Measurements from ENCODE around the gene SSMEM1.

DNA sequence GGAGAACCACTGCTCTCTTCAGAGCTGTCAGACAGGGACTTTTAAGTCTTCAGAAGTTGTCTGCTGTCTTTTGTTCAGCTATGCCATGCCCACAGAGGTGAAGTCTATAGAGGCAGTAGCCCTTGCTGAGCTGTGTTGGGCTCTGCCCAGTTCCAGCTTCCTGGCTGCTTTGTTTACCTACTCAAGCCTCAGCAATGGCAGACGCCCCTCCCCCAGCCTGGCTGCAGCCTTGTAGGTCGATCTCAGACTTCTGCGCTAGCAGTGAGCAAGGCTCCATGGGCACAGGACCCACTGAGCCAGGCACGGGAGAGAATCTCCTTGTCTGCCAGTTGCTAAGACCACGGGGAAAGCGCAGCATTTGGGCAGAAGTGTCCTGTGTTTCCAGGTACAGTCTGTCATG, 46.9 kb downstream of the SSMEM1 start:
- no peak for TF ChIP-seq POLR2A (IDR thresholded peaks at IDR 0.05)
- TF ChIP-seq, protein P1, sequence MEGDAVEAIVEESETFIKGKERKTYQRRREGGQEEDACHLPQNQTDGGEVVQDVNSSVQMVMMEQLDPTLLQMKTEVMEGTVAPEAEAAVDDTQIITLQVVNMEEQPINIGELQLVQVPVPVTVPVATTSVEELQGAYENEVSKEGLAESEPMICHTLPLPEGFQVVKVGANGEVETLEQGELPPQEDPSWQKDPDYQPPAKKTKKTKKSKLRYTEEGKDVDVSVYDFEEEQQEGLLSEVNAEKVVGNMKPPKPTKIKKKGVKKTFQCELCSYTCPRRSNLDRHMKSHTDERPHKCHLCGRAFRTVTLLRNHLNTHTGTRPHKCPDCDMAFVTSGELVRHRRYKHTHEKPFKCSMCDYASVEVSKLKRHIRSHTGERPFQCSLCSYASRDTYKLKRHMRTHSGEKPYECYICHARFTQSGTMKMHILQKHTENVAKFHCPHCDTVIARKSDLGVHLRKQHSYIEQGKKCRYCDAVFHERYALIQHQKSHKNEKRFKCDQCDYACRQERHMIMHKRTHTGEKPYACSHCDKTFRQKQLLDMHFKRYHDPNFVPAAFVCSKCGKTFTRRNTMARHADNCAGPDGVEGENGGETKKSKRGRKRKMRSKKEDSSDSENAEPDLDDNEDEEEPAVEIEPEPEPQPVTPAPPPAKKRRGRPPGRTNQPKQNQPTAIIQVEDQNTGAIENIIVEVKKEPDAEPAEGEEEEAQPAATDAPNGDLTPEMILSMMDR (IDR thresholded peaks at IDR 0.05), result no peak
